Forelimb muscle (tissue), 1 donor: ENCODE data around the gene TFCP2L1. TPM values are rescaled to one million over a fixed set of nuclear protein-coding genes. Genes with fewer than 3 reads are reported as not detected.

Experiments used
- DNase-seq: peaks from one replicate; pipeline ENCODE4 v3.0.0-alpha.2; 2013; ENCODE audit warnings: low read depth
- polyA plus RNA-seq: library from polyadenylated mRNA; unstranded; fragments of 120-200 nt; gene quantifications from one replicate; pipeline ENCODE4 v1.2.1, GENCODE V29; 2013; ENCODE audit not compliant: insufficient read length

Gene TFCP2L1
- polyA plus RNA-seq, 1 donor = 0.09 TPM

DNA sequence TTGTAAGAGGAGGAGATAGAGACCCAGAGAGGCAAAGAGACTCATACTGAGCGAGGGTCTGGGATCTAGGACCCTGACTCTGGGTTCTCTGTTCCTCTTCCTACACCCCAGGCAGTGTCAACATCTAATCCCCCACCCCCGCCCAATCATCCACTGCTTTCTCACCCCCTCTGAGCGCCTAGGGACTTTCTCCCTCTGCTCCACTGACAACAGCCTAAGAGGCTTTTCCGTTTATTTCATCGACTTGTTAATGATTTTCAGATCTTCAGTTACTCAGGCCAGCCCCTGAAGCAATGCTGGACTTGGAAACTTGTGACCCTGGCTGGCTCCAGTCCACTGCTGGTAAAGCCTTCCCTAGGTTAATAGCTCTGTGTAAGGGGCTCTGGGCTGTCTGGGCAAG, 65.1 kb downstream of the TFCP2L1 start:
- no peak for DNase-seq

- no peak for DNase-seq
These were observed 66.5 kb downstream of the TFCP2L1 start for GRCh38 chr2:121218386-121218938.

- no peak for DNase-seq
These were observed 67.4 kb downstream of the TFCP2L1 start for GRCh38 chr2:121217627-121218026.

GRCh38 chr2:121214296-121214695, 70.7 kb downstream of the TFCP2L1 start:
- no peak for DNase-seq

DNA sequence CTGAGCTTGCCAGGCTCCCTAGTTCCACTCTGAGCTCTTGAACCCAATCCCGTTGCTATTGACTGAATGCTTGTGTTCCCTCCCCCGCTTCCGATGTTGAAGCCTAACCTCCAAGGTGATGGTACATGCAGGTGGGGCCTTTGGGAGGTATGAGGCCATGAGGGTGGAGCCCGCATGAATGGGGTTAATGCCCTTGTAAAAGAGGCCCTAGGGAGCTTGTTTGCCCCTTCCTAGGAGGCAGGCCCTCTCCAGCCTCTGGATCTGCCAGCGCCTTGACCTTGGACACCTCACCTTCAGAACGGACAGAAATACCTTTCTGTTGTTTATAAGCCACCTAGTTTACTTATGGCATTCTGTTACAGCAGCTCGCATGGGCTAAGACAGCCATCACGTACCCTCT, 71.6 kb downstream of the TFCP2L1 start:
- DNase-seq = no peak

DNA sequence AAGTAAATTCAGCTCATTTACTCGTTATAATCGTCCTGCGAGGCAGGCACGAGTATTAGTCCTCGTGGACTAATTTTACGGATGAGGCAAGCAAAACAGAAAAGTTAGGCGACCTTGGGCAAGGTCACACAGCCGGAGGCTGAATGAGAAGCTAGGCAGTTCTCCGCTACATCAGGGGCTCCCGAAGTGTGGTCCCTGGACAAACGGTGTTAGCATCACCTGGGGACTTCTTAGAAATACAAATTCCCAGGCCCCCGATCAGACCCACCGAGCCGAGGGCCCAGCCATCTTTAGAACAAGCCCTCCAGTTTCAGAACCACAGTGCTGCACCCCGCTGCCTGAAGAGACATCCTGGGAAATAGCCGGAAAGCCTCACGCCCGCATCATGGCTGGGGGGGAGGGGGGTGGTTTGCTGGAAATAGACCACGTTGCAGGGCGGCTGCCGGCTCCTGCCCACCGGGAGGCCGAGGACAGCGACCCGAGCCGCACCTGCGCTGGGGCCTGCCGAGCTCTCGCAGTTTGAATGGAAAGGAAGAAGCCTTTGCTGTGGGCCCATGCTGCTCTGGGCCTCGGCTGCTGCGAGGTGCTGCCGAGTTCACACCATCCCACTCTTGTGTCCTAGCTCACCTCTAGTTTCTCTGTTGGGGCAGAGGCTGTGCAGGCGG, 72.2 kb downstream of the TFCP2L1 start:
- DNase-seq = no peak

DNA sequence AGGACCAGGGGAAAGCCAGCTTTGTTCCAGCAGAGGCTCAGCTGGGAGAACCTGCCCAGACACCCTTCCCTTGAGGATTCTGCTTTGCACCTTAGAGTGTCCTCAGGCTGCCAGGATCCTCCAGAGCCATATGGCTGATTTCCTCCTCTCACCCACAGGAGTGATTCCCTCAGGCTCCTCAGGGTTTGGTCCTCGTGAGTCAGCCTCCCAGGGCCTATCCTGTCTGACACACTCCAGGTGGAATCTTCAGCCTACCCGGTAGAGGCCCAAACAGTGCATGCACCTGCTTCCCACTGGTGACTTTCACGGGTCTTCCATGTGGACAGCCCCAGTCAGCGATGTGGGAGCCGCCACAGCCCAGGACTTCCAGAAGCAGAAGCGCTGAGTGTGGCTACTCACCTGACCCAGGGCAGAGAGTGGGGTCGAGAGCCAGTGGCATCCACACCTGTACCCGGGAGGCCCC, 73.3 kb downstream of the TFCP2L1 start:
- no peak for DNase-seq

DNA sequence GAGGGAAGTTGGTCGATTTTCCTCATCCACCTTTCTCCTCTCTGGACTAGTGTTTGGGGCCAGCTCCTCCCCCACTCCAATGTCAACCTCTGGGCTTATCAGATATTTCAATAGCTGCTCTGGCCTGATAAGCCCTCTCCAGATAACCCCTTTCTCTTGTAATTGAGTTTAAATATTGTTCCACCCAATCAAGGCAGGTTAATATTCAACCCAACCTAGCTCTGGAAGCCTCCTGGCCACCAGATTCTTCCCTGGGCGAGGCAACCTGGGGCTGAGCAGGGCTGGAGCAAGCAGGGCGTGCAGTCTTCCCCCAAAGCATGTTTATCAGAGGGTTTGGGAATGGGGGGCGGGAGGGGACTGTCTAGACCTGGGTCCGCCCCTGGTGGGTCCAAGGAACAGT, 73.8 kb downstream of the TFCP2L1 start:
- no peak for DNase-seq

- no peak for DNase-seq
These were observed 74.3 kb downstream of the TFCP2L1 start for GRCh38 chr2:121210691-121211090.

DNA sequence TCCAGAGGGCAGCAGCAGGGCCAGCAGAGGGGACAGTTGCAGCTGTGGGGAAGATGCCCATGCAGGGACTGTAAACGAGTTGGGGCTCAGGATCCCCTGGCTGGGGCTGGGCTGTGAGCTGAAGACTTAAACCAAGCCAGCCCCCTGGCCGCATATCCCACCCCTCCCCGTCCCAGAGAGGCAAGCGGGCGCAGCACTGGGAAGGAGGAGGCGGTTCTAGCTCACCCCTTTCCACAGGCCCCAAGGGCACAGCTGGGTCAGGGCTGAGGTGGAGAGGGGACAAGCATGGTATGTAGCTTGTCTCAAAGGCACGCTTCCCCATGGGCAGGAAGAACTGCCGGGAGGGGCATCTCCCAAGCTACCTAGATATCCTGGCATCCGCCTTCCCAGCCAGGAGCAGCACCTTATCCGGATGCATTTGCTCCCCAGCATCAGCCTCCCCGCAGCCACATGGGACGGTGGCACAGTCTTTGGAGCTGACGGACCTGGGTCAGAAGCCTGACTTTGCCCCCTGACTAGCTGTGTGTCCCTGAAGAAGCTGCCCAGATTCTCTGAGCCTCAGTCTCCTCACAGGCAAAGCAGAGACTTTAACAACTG, 75.9 kb downstream of the TFCP2L1 start:
- no peak for DNase-seq

DNA sequence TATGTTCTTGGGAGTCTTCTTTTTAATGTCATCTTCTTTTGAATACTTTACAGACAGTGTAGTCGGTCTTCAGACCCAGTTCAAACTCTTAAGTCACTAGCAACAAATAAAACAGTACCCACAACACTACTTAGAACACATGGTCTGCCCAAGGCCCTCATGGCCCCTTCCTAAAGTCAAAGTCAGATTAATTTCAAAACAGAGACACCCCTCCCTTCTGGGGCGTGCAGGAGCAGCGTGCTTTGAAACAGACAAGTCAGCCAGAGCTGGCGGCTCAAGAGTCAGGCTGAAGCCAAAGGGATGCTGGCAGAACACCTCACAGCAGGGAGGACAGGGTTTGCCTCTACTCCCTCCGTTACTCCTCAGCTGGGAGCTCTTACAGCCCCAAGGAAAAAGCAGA, 77.5 kb downstream of the TFCP2L1 start:
- no peak for DNase-seq

- DNase-seq = no peak
These were observed 79.6 kb downstream of the TFCP2L1 start for GRCh38 chr2:121205321-121205942.

GRCh38 chr2:121203591-121204249, 81.3 kb downstream of the TFCP2L1 start:
- DNase-seq = no peak

DNA sequence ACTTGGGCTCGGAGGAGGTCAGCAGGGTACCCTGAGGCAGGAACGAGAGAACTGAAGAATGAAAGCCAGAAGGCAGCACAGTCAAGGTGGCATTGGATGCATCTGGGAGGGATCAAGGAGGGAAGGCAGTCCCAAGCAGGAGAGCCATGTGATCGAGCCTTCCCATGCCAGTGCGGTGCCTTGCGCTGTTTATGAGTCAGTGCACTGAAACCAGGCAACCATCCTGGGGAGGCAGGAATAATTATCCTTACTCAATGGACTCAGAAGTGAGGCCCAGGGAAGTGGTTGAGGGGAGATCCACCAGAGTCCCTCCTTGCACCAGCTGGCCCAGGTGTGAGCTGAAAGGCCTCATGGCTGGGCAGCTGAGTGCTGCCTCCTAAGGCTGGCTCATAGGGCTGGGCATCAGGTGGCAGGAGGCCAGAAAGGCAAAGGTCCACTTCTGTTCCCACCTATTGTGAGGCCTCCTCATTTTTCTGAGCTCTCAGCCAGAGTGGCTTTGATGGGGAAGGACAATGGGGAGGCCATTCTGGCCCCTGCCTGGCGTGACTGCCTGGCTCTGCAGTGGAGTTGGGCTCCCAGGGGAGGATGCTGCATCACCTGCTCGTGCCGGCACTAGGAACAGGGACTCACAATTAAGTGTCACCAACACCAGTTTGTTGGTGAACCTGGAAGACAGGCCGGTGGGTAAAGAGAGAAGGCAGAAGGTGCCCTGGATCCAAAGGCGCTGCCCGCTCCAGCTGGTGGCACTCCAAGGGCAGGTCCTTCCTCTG, 82.3 kb downstream of the TFCP2L1 start:
- DNase-seq = no peak

DNA sequence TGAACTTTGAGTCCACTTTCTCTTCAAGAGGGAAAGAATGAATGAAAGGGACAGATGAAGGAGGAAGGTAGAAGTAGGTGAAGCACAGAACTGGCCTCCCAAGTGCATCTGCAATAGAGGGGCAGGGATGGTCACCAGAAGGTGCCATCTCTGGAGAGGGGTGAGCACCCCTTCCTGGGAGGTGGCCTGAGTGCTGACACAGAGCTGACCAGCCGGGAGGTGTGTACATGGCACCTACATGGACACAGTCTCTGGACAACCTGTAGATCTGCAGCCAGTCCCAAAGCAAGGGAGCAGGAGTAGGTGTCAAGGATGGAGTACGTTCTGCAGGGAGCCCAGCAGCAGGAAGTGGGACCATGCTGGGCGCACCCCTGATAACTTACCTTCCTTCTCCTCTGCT, 83.2 kb downstream of the TFCP2L1 start:
- DNase-seq = no peak

- DNase-seq = no peak
These were observed 84.3 kb downstream of the TFCP2L1 start for GRCh38 chr2:121200419-121201315.

- DNase-seq = no peak
These were observed 85.0 kb downstream of the TFCP2L1 start for GRCh38 chr2:121200011-121200347.

GRCh38 chr2:121199281-121200010, 85.6 kb downstream of the TFCP2L1 start:
- no peak for DNase-seq

GRCh38 chr2:121197369-121198091, 87.5 kb downstream of the TFCP2L1 start:
- no peak for DNase-seq
